Measurements from ENCODE around the gene ATP10B. TPM values are rescaled to one million over a fixed set of nuclear protein-coding genes. Genes with fewer than 3 reads are reported as not detected.

ATP10B gene
- total RNA-seq, 1 donor from 2014 or later, result 1.3 TPM

- H3K36me3 ChIP-seq (ENCODE audit: control insufficient read depth, insufficient read depth, low read length), result no peaks in the 10 kb centered on the region
- H3K4me3 ChIP-seq (ENCODE audit: low read depth, low read length), result no peak overlapping the region
- no peak for TF ChIP-seq CTCF (IDR thresholded peaks at IDR 0.05; ENCODE audit: insufficient read depth, low read length, severe bottlenecking)
- FAIRE-seq (no peak), DNase-seq (ENCODE audit: low read depth) (no peak)
- H3K27me3 ChIP-seq (ENCODE audit: control insufficient read depth, insufficient read depth, low read length), result no peaks in the 10 kb centered on the region
Measured at GRCh38 chr5:160616712-160617497, 235.1 kb downstream of the ATP10B start.

GRCh38 chr5:160614136-160614535 lies 237.9 kb downstream of the ATP10B start:
- DNase-seq (ENCODE audit: low read depth) (no peak), FAIRE-seq (no peak)
- no peaks in the 10 kb centered on the region for H3K36me3 ChIP-seq (ENCODE audit: control insufficient read depth, insufficient read depth, low read length)
- H3K27me3 ChIP-seq (ENCODE audit: control insufficient read depth, insufficient read depth, low read length), result no peaks in the 10 kb centered on the region
- TF ChIP-seq CTCF (IDR thresholded peaks at IDR 0.05; ENCODE audit: insufficient read depth, low read length, severe bottlenecking), result no peak
- no peak overlapping the region for H3K4me3 ChIP-seq (ENCODE audit: low read depth, low read length)

- Histone ChIP-seq H3K4me3 (ENCODE audit: low read depth, low read length) (no peak overlapping the region), H3K27me3 (ENCODE audit: control insufficient read depth, insufficient read depth, low read length) (no peaks in the 10 kb centered on the region), H3K36me3 (ENCODE audit: control insufficient read depth, insufficient read depth, low read length) (no peaks in the 10 kb centered on the region)
- TF ChIP-seq CTCF (IDR thresholded peaks at IDR 0.05; ENCODE audit: insufficient read depth, low read length, severe bottlenecking), result no peak
- DNase-seq (ENCODE audit: low read depth) (no peak), FAIRE-seq (no peak)
Measured at GRCh38 chr5:160605266-160605665, 246.7 kb downstream of the ATP10B start.

- DNase-seq (ENCODE audit: low read depth), result no peak
- Histone ChIP-seq H3K36me3 (ENCODE audit: control insufficient read depth, insufficient read depth, low read length) (no peaks in the 10 kb centered on the region), H3K27me3 (ENCODE audit: control insufficient read depth, insufficient read depth, low read length) (no peaks in the 10 kb centered on the region), H3K4me3 (ENCODE audit: low read depth, low read length) (no peak overlapping the region)
- FAIRE-seq, result no peak
- no peak for TF ChIP-seq CTCF (IDR thresholded peaks at IDR 0.05; ENCODE audit: insufficient read depth, low read length, severe bottlenecking)
Measured at GRCh38 chr5:160604484-160604883, 247.5 kb downstream of the ATP10B start.

GRCh38 chr5:160602744-160603143 lies 249.3 kb downstream of the ATP10B start:
- no peak for FAIRE-seq

More at GRCh38 chr5:160602744-160603143, 249.3 kb downstream of the ATP10B start:
- no peak for TF ChIP-seq CTCF (IDR thresholded peaks at IDR 0.05; ENCODE audit: insufficient read depth, low read length, severe bottlenecking)
- Histone ChIP-seq H3K27me3 (ENCODE audit: control insufficient read depth, insufficient read depth, low read length) (no peaks in the 10 kb centered on the region), H3K36me3 (ENCODE audit: control insufficient read depth, insufficient read depth, low read length) (no peaks in the 10 kb centered on the region), H3K4me3 (ENCODE audit: low read depth, low read length) (no peak overlapping the region)
- no peak for DNase-seq (ENCODE audit: low read depth)
